ENCODE results near the gene MAMDC2. TPM values are rescaled to one million over a fixed set of nuclear protein-coding genes. Genes with fewer than 3 reads are reported as not detected.

The MAMDC2 gene
- total and polyA plus RNA-seq, 2 donors (not counting 1 experiment from before 2014, with no cell fraction given): not detected

DNA sequence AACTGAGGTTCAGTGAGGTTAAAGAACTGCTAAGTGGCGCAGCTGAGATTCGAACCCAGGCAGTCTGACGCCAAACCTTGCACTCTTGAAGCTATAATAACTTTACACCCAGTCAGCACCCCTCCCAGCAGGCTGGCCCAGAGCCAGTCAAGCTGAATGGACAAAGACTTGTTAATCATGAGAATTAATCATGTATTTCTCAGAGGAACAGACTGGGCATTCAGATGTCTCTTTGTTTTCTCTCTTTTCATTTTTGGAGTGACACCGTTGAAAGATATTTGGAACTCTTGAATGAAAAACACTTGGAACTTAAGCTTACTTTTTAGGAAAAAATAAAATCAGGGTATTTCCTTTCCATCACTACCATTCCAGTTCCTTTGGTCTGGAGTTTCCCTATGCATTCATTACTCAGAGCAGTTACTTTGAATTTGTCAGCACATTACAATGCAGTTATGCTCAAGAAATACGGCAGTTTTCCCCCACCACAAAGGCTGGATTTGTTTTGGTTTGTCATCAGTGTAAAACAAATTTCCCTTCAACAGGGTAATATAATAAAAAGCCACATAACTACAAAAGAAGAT, 22.6 kb upstream of the MAMDC2 start:
- H3K79me2 ChIP-seq (ENCODE audit: control insufficient read depth, insufficient read depth, low read length): no peaks in the 10 kb centered on the region
- CTCF ChIA-PET: no interaction called here
- H4K20me1 ChIP-seq (ENCODE audit: control insufficient read depth, insufficient read depth, low read length, poor library complexity, severe bottlenecking): no peaks in the 10 kb centered on the region
- no peak overlapping the region for H3K4me2 ChIP-seq (replicated peaks; ENCODE audit: low read depth, low read length, poor library complexity, severe bottlenecking)
- H3K9ac ChIP-seq (ENCODE audit: low read length): no peak overlapping the region
- WGBS (ENCODE audit: insufficient coverage): no CpG with 5 or more reads among the region's 5 CpGs
- no peaks in the 10 kb centered on the region for H3K4me1 ChIP-seq (ENCODE audit: control insufficient read depth in 2 of 2, insufficient read depth in 2 of 2, low read length in 2 of 2)
- Mint-ChIP-seq H3K4me3 (no peak overlapping the region), H3K4me1 (no peaks in the 10 kb centered on the region), H3K27ac (no peak overlapping the region), H3K9me3 (ENCODE audit: insufficient read depth) (no peaks in the 10 kb centered on the region), H3K27me3 (peaks cover 12% of the 10 kb centered on the region)
- TF ChIP-seq EZH2 (IDR thresholded peaks at IDR 0.05; ENCODE audit: borderline replicate concordance, insufficient read depth, low read depth, low read length, poor library complexity, severe bottlenecking) (no peak), CTCF (IDR thresholded peaks at IDR 0.05) (no peak)
- H3K27ac ChIP-seq (ENCODE audit: low read length in 2 of 2): no peak overlapping the region
- peaks cover 0 to 8% (median 0%) of the 10 kb centered on the region in 3 donors for H3K9me3 ChIP-seq (ENCODE audit: control extremely low read depth in 1 of 3, control insufficient read depth in 2 of 3, insufficient read depth in 1 of 3, low read length in 2 of 3)
- POLR2A ChIA-PET: no interaction called here
- intact Hi-C loops (cut with micrococcal nuclease): no loop called here
- no peak for DNase-seq
- ATAC-seq (ENCODE audit: low read depth): no peak
- no peak overlapping the region for H2AFZ ChIP-seq (ENCODE audit: insufficient read depth, low read depth, low read length, poor library complexity, severe bottlenecking)
- H3K27me3 ChIP-seq (replicated peaks in 1 of 4; ENCODE audit: control extremely low read depth in 1 of 4, control insufficient read depth in 3 of 4, insufficient read depth in 4 of 4, low read length in 3 of 4): no peaks in the 10 kb centered on the region
- no peak overlapping the region for H3K4me3 ChIP-seq (ENCODE audit: control extremely low read depth in 1 of 5, extremely low read depth in 1 of 5, insufficient read depth in 1 of 5, low read depth in 2 of 5, low read length in 4 of 5)
- H3K36me3 ChIP-seq (replicated peaks in 1 of 2; ENCODE audit: control extremely low read depth in 1 of 2, control insufficient read depth in 1 of 2, extremely low read depth in 1 of 2, insufficient read depth in 2 of 2, low read length in 1 of 2): no peaks in the 10 kb centered on the region

DNA sequence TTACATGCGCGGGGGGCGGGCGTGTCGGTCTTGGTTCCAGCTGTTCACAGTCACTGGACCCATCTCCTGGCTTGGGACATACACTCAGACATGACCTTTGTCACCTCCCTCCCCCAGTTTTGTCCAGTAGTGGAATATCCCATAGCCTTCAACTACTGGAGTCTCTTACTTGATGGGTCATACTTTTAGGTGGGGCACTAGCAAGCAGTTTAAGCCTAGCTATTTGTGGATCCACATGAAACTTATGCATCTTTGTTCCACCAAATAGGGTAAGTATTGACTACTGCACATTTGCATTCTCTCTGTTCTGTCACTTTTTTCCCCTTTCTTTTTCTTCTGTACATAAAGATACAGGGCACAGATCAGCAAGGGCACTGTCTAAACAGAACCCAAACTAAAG, 15.4 kb upstream of the MAMDC2 start:
- no peak overlapping the region for H3K4me3 ChIP-seq (ENCODE audit: control extremely low read depth in 1 of 5, extremely low read depth in 1 of 5, insufficient read depth in 1 of 5, low read depth in 2 of 5, low read length in 4 of 5)
- intact Hi-C loops (cut with micrococcal nuclease): no loop called here
- no peaks in the 10 kb centered on the region for H3K4me1 ChIP-seq (ENCODE audit: control insufficient read depth in 2 of 2, insufficient read depth in 2 of 2, low read length in 2 of 2)
- Mint-ChIP-seq H3K4me3 (no peak overlapping the region), H3K27me3 (peaks cover 11% of the 10 kb centered on the region), H3K9me3 (ENCODE audit: insufficient read depth) (no peaks in the 10 kb centered on the region), H3K4me1 (no peaks in the 10 kb centered on the region), H3K27ac (no peak overlapping the region)
- 80% methylated on average over 5 of the region's 5 CpGs for WGBS (ENCODE audit: insufficient coverage)
- no peak for ATAC-seq (ENCODE audit: low read depth)
- H2AFZ ChIP-seq (ENCODE audit: insufficient read depth, low read depth, low read length, poor library complexity, severe bottlenecking): no peak overlapping the region
- POLR2A ChIA-PET: no interaction called here
- peaks cover 0 to 8% (median 0%) of the 10 kb centered on the region in 3 donors for H3K9me3 ChIP-seq (ENCODE audit: control extremely low read depth in 1 of 3, control insufficient read depth in 2 of 3, insufficient read depth in 1 of 3, low read length in 2 of 3)
- no peak overlapping the region for H3K27ac ChIP-seq (ENCODE audit: low read length in 2 of 2)
- no peaks in the 10 kb centered on the region for H4K20me1 ChIP-seq (ENCODE audit: control insufficient read depth, insufficient read depth, low read length, poor library complexity, severe bottlenecking)
- no peak for DNase-seq
- no peak for TF ChIP-seq EZH2 (IDR thresholded peaks at IDR 0.05; ENCODE audit: borderline replicate concordance, insufficient read depth, low read depth, low read length, poor library complexity, severe bottlenecking)
- TF ChIP-seq CTCF (IDR thresholded peaks at IDR 0.05): no peak
- H3K4me2 ChIP-seq (replicated peaks; ENCODE audit: low read depth, low read length, poor library complexity, severe bottlenecking): no peak overlapping the region
- peaks cover 0 to 2% (median 0%) of the 10 kb centered on the region in 4 experiments for H3K27me3 ChIP-seq (replicated peaks in 1 of 4; ENCODE audit: control extremely low read depth in 1 of 4, control insufficient read depth in 3 of 4, insufficient read depth in 4 of 4, low read length in 3 of 4)
- no peak overlapping the region for H3K9ac ChIP-seq (ENCODE audit: low read length)
- CTCF ChIA-PET: no interaction called here
- H3K79me2 ChIP-seq (ENCODE audit: control insufficient read depth, insufficient read depth, low read length): no peaks in the 10 kb centered on the region
- no peaks in the 10 kb centered on the region for H3K36me3 ChIP-seq (replicated peaks in 1 of 2; ENCODE audit: control extremely low read depth in 1 of 2, control insufficient read depth in 1 of 2, extremely low read depth in 1 of 2, insufficient read depth in 2 of 2, low read length in 1 of 2)

Data from B cell (primary cell).